ENCODE measurements around the gene KRTAP4-8. TPM values are rescaled to one million over a fixed set of nuclear protein-coding genes. Genes with fewer than 3 reads are reported as not detected.
"Not testable (repeated sequence)": the region's sequence is repeated elsewhere in the genome, so short reads cannot be mapped to it uniquely, and the experiment has no call there.

The KRTAP4-8 gene
- not detected in 2 replicates for total RNA-seq

DNA sequence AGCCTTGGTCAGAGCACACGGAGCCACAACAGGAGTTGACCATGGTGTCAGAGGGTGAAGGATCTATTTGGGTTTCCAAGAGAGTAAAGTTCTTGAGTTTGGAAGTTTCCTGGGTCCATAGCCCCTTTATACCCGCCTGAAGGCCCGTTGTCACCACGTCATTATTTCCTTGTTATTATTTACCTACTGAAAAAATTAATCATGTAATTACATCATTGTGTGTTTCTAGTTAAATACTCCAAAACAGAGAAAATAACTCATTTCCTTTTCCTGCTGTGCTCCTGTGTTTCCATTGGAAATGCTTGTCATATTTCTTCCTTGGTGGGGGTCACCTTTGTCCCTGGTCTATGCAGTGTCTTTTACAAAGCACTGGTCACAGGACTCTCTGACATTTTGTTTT, at the start of gene KRTAP4-8:
Gene KRTAP4-8, minus strand, starts transcription at position 101 of the 400 bp plus-strand sequence. Its CDS starts 58 bp downstream, at position 43.
- DNase-seq (ENCODE audit: extremely low read depth, low read depth, low spot score): no peak

DNA sequence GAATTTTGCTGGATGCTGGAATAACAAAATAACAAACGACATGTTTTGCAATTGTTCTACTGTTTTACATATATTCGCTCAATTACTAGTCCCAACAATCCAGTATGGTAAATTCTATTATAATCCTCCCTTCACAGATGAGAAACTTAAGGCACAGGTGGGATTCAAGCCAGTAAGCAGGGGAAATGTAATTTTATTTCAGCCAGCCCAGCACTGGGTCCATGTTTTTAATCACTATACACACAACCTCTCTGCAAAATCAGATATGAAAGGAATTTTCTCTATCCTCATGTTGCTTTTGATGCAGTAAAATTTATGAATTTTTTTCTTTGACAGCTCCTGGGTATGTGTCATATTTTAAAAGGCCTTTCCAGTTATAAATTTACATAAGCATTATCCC, 47.3 kb upstream of the KRTAP4-8 start:
- no peak for DNase-seq (ENCODE audit: extremely low read depth, low read depth, low spot score)

DNA sequence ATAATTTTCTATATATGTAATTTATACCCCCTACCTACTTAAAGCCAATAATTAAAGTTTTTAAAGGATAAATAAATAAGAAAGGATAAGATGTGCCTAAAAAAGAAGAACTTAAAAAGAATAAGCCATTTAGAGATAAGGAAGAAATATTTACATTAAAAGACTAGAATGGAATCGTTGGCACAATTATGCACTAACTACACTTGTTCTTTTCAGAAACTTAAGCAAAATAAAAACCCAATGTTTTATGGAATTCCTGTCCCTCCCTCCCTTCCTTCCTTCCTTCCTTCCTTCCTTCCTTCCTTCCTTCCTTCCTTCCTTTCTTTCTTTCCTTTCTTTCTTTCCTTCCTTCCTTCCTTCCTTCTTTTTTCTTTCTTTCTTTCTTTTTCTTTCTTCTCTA, 46.9 kb upstream of the KRTAP4-8 start:
- DNase-seq (ENCODE audit: extremely low read depth, low read depth, low spot score): no peak

DNA sequence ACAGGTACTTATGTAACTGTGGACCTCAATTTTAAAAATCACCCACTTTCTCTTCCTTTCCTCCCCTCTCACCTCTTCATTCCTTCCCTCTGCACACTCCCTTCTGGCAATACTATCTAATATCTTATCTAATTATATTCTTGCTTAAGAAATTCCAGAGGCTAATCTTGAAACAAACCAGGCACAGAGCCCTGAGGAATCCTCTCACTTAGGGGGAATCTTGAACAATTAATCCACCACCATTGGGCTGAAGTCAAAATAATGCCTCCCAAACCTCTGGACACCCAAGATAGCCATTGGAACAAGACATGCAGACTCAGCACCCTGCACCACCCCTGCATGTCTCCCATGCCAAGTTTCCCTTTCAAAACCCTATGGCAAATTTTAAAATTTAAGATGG, 43.4 kb upstream of the KRTAP4-8 start:
- DNase-seq (ENCODE audit: extremely low read depth, low read depth, low spot score): no peak

DNA sequence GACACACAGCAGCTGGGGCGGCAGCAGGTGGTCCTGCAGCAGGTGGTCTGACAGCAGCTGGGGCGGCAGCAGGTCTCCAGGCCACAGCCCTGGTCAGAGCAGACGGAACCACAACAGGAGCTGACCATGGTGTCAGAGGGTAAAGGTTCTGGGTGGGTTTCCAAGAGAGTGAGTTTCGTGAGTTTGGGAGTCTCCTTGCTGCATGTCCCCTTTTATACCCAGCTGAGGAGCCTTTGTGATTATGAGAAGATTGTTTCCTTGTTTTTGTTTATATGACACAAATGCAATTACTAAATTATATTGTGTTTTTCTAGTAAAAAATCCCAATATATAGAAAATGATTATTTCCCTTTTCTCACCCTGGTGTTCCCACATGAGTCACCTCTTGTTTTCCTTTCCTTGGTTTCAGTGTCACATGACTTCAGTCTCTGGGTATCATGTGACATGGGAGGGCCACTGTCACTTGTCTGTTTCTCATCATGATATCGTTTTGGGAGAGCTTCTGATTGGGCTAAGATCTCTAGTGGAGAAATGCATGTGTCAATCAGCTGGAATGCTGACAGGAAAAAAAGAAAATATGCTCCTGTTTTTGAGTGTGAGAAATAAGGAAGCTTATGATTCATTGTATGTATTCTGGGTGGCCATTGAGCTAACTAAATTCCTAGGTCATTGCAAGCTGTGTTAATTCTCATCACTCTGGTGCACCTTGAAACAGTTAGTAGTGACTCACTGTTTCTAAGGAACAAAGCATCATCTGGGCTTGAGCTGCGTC, 42.6 kb upstream of the KRTAP4-8 start, which contains the start of gene KRTAP4-6:
Gene KRTAP4-6, minus strand, starts transcription at position 185 of the 772 bp plus-strand sequence. Its CDS starts 57 bp downstream, at position 128.
- DNase-seq (ENCODE audit: extremely low read depth, low read depth, low spot score): no peak

DNA sequence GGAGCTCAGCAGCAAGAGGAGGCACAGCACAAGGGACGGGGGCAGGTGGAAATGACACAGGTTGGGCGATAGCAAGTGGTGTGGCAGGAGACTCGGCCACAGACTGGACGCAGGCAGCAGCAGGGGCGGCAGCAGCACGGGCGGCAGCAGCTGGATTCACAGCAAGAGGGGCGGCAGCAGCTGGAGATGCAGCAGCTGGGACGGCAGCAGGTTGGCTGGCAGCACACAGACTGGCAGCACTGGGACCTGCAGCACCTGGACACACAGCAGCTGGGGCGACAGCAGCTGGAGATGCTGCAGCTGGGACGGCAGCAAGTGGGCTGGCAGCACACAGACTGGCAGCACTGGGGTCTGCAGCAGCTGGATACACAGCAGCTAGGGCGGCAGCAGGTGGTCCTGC, 41.9 kb upstream of the KRTAP4-8 start:
- DNase-seq (ENCODE audit: extremely low read depth, low read depth, low spot score): not testable (repeated sequence)

DNA sequence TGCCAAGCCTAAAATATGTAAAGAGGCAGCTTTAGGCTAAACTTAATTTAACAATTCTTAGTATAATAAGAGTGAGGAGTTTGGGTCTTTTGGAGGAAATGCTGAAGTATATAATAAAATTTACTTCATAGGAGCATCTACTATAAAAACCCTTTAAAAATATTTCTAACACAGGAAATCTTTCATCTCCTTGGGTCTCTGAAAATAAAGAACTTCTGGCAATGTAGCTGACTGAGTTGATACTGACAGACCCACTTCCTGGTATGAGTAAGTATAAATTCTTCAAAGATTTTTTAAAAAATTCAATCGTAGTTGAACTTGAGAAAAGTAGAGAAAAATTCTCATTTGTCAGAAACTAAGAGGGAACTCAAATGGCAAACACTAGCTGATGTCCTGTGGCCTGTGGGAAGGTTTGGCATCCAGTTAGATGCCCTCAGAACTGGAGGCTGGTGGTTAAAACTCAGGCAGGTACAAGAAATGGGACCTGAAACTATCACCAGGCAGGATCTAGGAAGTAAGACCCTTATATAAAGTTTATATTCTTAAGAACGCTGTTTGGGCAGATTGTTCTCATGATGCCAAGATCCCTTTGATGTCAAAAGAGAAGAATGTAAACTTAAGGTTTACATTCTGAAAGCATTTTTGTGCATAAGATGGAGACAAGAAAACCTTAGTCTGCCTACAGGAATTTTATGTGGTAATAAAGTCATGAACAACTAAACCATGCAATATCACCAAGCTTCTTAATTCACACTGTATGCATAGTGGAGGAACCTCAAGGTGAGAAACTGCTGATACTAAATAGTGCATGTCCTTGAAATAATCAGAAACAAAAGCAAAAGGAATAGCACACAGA, 36.2 kb upstream of the KRTAP4-8 start:
- DNase-seq (ENCODE audit: extremely low read depth, low read depth, low spot score): no peak

DNA sequence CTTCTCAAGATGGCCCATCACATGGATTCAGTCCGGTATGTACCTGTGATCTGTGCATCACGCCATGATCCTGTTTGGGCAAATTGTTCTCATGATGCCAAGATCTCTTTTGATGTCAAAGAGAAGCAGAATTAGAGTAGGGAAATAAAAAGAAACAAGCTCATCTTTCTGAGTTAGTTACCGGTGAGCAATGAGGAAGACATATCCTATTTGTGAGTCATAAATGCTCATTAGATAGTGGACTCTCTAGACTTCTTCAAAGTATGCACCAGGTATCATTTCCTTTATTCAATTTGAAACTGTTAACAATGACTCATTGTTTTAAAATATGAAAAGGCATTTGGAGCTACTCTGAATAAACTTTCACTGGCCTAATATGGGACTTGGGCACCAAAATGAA, 34.0 kb upstream of the KRTAP4-8 start:
- DNase-seq (ENCODE audit: extremely low read depth, low read depth, low spot score): no peak

DNA sequence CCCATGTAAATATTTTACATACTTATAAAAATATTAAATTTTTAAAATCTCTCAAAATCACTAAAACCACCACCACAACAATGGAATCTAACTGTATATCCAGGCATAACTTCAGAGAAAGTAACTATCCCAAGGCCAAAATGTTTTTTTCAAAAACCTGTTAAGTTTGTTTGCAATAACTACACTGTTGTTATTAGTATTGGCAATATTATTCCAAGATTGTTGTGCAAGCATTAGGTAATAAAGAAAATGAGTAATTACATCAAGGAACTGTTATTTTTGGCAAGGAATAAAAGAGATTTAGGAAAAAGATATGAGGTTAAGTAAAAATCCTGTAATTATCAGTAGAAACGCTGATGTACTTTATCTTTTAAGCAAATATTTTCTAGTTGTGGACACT, 29.4 kb upstream of the KRTAP4-8 start:
- DNase-seq (ENCODE audit: extremely low read depth, low read depth, low spot score): no peak

DNA sequence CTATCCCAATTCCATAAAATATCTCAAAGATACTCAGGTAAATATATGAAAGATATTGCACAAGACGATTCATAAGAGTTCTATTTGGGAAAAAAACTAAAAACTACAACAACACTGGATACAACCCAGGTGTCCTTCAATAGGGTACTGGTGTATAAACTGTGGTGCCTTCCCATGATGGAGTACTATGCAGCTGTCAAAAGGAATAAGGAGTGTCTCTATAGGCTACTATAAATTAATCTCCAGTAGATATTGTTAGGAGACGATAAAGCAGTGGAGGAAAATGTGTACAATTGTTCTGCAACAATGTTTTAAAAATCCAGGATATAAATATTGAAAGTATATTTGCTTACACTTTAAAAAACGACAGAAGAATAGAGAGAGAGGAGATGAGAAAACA, 28.5 kb upstream of the KRTAP4-8 start:
- DNase-seq (ENCODE audit: extremely low read depth, low read depth, low spot score): no peak

DNA sequence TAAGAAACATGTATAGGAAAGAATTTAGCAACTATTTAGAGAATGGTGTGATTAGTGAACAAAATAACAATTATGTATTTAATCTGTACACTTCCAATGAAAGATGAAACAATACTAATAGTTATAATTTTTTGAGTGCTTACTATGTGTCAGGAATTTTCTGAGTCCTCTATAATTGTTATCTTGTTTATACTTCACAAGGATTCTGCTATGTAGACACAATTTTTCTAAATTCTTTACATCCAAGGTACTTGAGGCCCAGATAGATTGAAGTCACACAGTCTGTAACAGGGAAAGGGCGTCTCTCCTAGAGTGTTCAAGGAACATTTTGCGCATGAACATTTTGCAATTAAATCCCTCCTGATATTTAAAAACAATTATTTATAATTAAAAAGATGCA, 27.1 kb upstream of the KRTAP4-8 start:
- no peak for DNase-seq (ENCODE audit: extremely low read depth, low read depth, low spot score)

DNA sequence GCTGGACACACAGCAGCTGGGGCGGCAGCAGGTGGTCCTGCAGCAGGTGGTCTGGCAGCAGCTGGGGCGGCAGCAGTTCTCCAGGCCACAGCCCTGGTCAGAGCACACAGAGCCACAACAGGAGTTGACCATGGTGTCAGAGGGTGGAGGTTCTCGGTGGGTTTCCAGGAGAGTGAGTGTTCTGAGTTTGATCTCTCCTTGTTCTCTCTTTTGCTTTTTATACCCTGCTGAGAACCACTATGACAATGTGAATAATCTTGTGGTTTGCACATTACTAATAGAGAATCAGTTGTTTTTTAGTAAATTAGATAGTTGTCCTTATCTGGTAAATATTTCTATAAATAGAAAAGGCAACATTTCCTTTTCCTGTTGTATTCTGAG, 26.0 kb upstream of the KRTAP4-8 start, which contains the start of gene KRTAP4-12:
Gene KRTAP4-12, minus strand, starts transcription at position 192 of the 381 bp plus-strand sequence. Its CDS starts 60 bp downstream, at position 132.
- DNase-seq (ENCODE audit: extremely low read depth, low read depth, low spot score): not testable (repeated sequence)

DNA sequence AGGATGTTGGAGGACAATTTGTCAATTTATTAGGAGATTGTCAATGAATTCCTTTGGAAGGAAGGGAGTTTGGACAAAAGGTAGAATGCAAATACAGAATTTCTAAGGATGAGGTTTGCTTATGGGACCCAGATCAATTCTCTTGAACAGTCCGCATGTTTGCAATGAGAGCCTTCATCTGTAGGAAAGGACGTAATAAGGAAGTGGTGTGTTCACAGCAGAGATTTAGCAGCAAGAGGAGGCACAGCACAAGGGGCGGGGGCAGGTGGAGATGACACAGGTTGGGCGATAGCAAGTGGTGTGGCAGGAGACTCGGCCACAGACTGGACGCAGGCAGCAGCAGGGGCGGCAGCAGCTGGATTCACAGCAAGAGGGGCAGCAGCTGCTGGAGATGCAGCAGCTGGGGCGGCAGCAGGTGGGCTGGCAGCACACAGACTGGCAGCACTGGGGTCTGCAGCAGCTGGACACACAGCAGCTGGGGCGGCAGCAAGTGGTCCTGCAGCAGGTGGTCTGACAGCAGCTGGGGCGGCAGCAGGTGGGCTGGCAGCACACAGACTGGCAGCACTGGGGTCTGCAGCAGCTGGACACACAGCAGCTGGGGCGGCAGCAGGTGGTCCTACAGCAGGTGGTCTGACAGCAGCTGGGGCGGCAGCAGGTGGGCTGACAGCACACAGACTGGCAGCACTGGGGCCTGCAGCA, 25.5 kb upstream of the KRTAP4-8 start:
- not testable (repeated sequence) for DNase-seq (ENCODE audit: extremely low read depth, low read depth, low spot score)

DNA sequence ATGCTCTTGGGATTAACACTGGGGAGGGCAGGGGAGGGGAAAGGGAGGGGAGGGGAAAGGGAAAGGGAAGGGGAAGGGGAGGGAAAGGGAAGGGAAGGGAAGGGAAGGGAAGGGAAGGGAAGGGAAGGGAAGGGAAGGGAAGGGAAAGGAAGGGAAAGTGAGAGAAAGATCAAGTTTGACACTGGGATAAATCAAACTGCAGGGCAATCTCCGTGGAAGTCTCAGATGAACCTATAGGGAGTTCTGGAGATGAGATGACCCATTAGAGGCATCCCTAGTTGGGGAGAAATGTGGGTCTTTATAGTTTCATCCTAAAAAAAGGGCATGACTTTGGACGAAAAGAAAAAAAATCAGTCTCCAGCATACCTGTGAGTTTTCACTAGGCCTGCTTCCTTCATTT, 23.8 kb upstream of the KRTAP4-8 start:
- no peak for DNase-seq (ENCODE audit: extremely low read depth, low read depth, low spot score)

DNA sequence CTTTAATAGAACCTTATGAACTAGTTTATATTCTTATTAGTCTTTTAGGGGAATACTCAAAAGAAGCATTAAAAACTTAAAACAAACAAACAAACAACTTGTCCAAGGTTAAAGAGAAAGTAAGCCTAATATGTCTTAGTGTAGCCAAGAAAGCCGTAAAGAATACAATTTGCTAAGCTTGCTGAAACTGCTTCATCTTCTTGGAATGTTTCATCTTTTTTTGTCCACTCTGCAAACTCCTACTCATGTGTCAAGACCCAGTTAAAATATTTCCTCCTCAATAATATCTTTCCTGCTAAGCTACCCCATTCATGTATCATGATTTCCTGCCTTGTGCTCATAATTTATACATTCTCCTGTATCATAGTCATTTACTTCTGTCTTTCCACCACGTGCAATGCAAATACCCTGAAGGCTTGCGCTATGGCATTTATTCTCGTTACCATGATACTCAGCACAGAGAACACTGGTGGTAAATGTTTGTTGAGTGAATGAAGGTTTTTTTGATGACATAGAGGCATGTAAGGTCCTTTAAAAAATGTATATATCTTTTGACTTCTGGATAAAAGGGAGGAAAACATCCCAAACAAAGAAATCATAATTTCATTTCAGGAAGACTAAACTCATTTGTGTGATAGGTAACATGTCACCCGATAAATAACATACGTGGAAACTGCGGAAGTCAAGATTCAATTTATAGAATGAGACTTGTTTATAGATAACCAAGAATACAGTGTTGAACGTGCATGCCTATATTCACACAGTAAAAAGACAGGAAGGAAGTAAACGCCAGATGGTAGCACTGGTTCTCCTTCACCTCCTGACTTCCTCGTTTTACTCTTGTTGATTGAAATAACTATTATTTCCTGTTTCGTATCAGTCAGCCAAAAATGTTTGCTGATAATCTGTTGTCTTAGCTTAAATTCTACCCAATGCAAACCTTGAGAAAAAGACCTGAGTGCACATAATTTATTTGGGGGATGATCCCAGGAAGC, 22.1 kb upstream of the KRTAP4-8 start:
- DNase-seq (ENCODE audit: extremely low read depth, low read depth, low spot score): peak; percentile 39

DNA sequence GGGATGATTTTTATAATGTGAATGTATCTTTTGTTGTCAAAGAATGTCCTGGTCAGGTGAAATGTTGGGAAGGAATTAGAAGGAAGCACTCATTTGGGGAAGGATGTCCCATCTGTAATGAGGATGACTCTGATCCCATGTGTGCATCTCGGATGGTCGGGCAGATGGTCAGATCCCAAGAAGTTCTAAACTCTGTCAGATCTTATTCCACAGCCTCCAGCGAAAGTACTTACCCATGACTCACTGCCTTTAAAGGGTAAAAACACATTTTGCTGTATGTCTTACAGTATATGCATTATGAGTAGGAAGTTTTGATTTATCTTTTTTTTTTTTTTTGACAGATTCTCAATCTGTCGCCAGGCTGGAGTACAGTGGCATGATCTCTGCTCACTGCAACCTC, 20.8 kb upstream of the KRTAP4-8 start:
- DNase-seq (ENCODE audit: extremely low read depth, low read depth, low spot score): no peak

DNA sequence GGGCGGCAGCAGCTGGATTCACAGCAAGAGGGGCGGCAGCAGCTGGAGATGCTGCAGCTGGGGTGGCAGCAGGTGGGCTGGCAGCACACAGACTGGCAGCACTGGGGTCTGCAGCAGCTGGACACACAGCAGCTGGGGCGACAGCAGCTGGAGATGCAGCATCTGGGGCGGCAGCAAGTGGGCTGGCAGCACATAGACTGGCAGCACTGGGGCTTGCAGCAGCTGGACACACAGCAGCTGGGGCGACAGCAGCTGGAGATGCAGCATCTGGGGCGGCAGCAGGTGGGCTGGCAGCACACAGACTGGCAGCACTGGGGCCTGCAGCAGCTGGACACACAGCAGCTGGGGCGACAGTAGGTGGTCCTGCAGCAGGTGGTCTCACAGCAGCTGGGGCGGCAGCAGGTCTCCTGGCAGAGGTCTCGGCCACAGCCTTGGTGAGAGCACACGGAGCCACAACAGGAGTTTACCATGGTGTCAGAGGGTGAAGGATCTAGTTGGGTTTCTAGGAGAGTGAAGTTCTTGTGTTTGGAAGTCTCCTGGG, 20.0 kb upstream of the KRTAP4-8 start, which contains the start of gene KRTAP4-11:
Gene KRTAP4-11, minus strand, starts transcription at position 528 of the 541 bp plus-strand sequence. Its CDS starts 58 bp downstream, at position 470.
- not testable (repeated sequence) for DNase-seq (ENCODE audit: extremely low read depth, low read depth, low spot score)

DNA sequence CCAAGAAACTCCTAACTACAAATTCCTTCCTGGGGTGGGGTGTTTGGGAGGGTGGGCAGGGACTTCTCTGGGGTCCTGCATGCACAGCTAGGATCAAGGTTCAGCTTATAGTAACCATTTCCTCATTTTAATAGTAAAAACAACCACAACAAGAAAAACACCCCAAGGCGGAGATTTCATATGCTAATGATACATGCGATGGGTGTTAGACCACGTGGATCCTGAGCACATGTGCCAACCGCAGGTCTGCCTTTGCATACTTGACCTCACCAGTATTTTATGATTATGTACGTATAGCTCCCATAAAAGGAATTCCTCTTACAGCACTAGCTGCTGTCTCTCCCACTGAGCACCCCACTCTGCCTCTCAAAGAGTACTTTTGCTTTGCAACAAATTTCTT, 18.4 kb upstream of the KRTAP4-8 start:
- no peak for DNase-seq (ENCODE audit: extremely low read depth, low read depth, low spot score)

DNA sequence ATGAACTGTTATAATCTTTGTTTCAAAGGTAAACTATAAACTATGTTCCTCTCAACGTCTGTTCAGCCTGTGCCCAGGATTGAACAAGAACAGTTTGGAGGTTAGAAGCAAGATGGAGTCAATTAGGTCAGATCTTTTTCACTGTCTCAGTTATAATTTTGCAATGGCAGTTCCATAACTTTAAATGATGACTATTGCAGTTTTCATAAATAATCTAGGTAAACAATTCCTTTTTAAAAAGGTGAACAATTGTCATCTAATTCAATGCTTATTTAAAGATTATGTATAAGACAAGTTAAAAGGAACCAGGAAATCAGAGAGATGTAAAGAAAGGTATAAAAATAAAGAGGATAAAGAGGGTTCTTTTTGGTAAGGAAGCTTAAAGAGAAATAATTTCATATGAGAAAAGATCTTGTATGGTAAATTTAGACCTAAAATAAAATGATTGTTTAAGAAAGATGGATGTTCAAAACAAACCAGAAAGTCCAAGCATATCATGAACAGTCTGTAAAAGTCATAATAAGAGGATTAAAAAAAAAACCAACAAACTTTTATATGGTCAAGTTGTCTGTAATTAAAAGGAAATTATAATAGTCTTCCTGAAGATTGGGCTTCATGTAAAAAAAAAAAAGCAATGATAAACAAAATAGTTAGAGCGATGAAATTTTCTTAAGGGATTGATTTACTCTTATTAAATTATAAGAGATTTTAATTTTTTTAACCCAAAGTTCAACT, 13.4 kb upstream of the KRTAP4-8 start:
- DNase-seq (ENCODE audit: extremely low read depth, low read depth, low spot score): no peak
